Neutrophil (primary cell): ENCODE results near the gene CLEC4C.
"Not testable (repeated sequence)": the region's sequence is repeated elsewhere in the genome, so short reads cannot be mapped to it uniquely, and the experiment has no call there.

Experiments
- H3K27ac ChIP-seq: fragments of 200-600 bp; sonication (generic); 2 replicates; pipeline ENCODE4 v1.5.1; 2016; ENCODE audit warnings: mild to moderate bottlenecking, moderate library complexity
- H3K27me3 ChIP-seq: fragments of 200-600 bp; sonication (generic); 2 replicates; pipeline ENCODE4 v1.6.0; 2016; ENCODE audit warnings: mild to moderate bottlenecking
- H3K36me3 ChIP-seq: fragments of 200-600 bp; sonication (generic); 2 replicates; pipeline ENCODE4 v1.5.1; 2017
- H3K4me1 ChIP-seq, 2 experiments: fragments of 200-600 bp in 1 of 2; sonication (generic) in 1 of 2; 1 replicate in 1 of 2; 2 replicates in 1 of 2; pipeline versions ENCODE4 v1.5.1 to v1.6.1; 2013 to 2016; ENCODE audit warnings: low read depth in 1 of 2, low read length in 1 of 2, mild to moderate bottlenecking in 1 of 2, moderate library complexity in 1 of 2; ENCODE audit not compliant: control insufficient read depth in 1 of 2, insufficient read depth in 1 of 2
- H3K4me3 ChIP-seq, 2 experiments: fragments of 200-600 bp in 1 of 2; sonication (generic) in 1 of 2; 1 replicate in 1 of 2; 2 replicates in 1 of 2; pipeline ENCODE4 v1.5.1; 2013 to 2016; ENCODE audit warnings: low read depth in 1 of 2, low read length in 1 of 2, mild to moderate bottlenecking in 1 of 2, moderate library complexity in 1 of 2
- H3K9me3 ChIP-seq: fragments of 200-600 bp; sonication (generic); 2 replicates; pipeline ENCODE4 v1.5.1; 2016
- TF ChIP-seq, protein P1 (sequence below): fragments of 200-600 bp; sonication (generic); IDR thresholded peaks from 2 replicates; pipeline ENCODE4 v1.5.1; 2016; ENCODE audit warnings: antibody characterized with exemption

CLEC4C gene

DNA sequence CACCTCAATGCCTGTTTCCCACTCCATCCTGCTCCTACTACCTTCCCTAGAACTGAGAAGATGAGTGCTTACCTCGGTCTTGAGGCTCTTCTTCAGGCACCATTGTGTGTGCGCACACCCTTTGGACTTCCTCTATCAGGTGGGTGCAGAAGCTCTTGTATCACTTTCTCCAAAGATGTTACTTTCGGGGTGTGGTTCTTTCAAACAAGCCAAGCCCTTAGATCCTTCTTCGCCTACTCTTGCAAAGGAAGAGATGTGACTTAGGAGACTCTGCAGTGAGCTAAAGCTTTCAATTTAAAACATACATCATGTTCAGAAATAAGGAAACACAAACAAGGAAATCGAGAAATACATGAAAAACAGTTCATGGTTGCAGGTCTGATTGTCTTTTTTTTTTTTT lies at the start of gene CLEC4C:
Gene CLEC4C (minus strand): TSS at position 130 of the 400 bp plus-strand sequence. CDS start 27 bp downstream, at position 103.
- Histone ChIP-seq H3K27me3 (no peaks in the 10 kb centered on the region), H3K4me1 (peaks cover 0 to 16% of the 10 kb centered on the region in 2 experiments), H3K27ac (peak within 1 kb of the TSS; percentile 80), H3K9me3 (no peaks in the 10 kb centered on the region), H3K4me3 (peak within 1 kb of the TSS; percentile 40 to 57), H3K36me3 (no peaks in the 10 kb centered on the region)
- TF ChIP-seq, protein P1, sequence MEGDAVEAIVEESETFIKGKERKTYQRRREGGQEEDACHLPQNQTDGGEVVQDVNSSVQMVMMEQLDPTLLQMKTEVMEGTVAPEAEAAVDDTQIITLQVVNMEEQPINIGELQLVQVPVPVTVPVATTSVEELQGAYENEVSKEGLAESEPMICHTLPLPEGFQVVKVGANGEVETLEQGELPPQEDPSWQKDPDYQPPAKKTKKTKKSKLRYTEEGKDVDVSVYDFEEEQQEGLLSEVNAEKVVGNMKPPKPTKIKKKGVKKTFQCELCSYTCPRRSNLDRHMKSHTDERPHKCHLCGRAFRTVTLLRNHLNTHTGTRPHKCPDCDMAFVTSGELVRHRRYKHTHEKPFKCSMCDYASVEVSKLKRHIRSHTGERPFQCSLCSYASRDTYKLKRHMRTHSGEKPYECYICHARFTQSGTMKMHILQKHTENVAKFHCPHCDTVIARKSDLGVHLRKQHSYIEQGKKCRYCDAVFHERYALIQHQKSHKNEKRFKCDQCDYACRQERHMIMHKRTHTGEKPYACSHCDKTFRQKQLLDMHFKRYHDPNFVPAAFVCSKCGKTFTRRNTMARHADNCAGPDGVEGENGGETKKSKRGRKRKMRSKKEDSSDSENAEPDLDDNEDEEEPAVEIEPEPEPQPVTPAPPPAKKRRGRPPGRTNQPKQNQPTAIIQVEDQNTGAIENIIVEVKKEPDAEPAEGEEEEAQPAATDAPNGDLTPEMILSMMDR = no peak

DNA sequence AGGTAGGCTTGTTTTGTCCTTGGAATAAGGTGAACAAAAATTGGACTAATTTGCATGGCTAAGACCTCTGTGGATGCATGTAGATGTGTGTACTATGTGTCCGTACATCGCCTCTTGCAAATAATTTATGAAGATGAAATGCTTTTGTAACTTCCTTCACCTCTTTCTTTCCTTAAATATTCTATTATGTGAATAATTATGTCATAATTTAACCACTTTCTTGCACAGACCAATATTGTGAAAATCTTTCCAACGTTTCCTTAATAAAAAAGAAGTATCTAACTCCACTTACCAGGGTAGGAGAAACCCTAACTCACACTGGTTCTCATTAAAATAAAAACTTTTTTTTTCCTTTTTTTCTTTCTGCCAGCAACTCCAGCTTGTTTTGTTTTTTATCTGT lies 46.0 kb upstream of the CLEC4C start:
- no peaks in the 10 kb centered on the region for H3K36me3 ChIP-seq
- H3K4me3 ChIP-seq = no peak overlapping the region
- H3K27me3 ChIP-seq = no peaks in the 10 kb centered on the region
- TF ChIP-seq, protein P1 = no peak
- H3K9me3 ChIP-seq = no peaks in the 10 kb centered on the region
- peaks cover 29 to 30% of the 10 kb centered on the region in 2 experiments for H3K4me1 ChIP-seq
- H3K27ac ChIP-seq = peak overlapping the region; percentile 41

DNA sequence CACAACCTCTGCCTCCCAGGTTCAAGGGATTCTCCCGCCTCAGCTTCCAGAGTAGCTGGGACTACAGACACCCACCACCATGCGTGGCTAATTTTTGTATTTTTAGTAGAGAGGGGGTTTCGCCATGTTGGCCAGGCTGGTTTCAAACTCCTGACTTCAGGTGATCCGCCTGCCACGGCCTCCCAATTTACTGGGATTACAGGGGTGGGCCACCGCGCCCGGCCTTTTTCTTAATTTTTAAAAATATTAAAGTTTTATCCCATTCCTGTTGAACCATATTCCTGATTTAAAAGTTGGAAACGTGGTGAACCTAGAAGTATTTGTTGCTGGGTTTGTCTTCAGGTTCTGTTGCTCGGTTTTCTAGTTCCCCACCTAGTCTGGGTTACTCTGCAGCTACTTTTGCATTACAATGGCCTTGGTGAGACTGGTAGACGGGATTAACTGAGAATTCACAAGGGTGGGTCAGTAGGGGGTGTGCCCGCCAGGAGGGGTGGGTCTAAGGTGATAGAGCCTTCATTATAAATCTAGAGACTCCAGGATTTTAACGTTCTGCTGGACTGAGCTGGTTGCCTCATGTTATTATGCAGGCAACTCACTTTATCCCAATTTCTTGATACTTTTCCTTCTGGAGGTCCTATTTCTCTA lies 41.8 kb upstream of the CLEC4C start, which contains the start of gene NANOG:
Gene NANOG (plus strand): TSS at position 519 of the 645 bp plus-strand sequence. CDS start 213 bp downstream, outside the sequence.
- not testable (repeated sequence) for H3K27ac ChIP-seq, H3K36me3 ChIP-seq

GRCh38 chr12:7788294-7788660 lies 41.1 kb upstream of the CLEC4C start:
- Histone ChIP-seq H3K27me3 (no peaks in the 10 kb centered on the region), H3K27ac (no peak overlapping the region), H3K4me3 (no peak overlapping the region), H3K9me3 (no peaks in the 10 kb centered on the region), H3K4me1 (peaks cover 15 to 19% of the 10 kb centered on the region in 2 experiments), H3K36me3 (no peaks in the 10 kb centered on the region)
- TF ChIP-seq, protein P1 = no peak

More for the DNA sequence above, 41.8 kb upstream of the CLEC4C start, which contains the start of gene NANOG:
- H3K4me1 ChIP-seq = peaks cover 23 to 27% of the 10 kb centered on the region in 2 experiments
- H3K4me3 ChIP-seq, H3K9me3 ChIP-seq, H3K27me3 ChIP-seq: not testable (repeated sequence)

- TF ChIP-seq, protein P1 = no peak
- H3K36me3 ChIP-seq = no peaks in the 10 kb centered on the region
- no peak overlapping the region for H3K27ac ChIP-seq
- no peaks in the 10 kb centered on the region for H3K27me3 ChIP-seq
- no peaks in the 10 kb centered on the region for H3K9me3 ChIP-seq
- H3K4me3 ChIP-seq = no peak overlapping the region
- H3K4me1 ChIP-seq = peaks cover 10 to 16% of the 10 kb centered on the region in 2 experiments
Measured at GRCh38 chr12:7787574-7788293, 40.6 kb upstream of the CLEC4C start.

DNA sequence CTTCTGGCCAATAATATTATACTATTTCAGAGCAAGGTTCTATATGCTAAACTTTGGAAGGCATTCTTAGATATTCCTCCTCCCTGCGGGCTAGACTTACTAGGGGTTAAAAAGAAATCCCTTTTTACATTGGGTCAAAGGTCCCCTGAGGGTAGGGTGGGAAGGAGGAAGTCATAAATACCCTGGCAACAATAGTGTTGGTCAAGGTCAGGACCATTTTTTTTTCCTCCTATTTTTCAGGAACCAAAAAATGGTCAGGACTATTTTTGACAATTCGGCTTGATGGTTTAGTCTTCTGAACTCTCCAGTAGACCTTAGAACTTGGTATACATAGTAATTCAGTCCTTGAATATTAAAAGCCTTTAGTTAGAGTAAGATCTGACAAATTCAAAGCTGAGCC lies 37.5 kb upstream of the CLEC4C start:
- TF ChIP-seq, protein P1 = no peak
- Histone ChIP-seq H3K9me3 (no peaks in the 10 kb centered on the region), H3K27ac (peak overlapping the region; percentile 52), H3K4me1 (peaks cover 0 to 6% of the 10 kb centered on the region in 2 experiments), H3K36me3 (no peaks in the 10 kb centered on the region), H3K4me3 (no peak overlapping the region), H3K27me3 (no peaks in the 10 kb centered on the region)

GRCh38 chr12:7783433-7783832 lies 36.3 kb upstream of the CLEC4C start:
- not testable (repeated sequence) for H3K36me3 ChIP-seq, H3K27me3 ChIP-seq

More at GRCh38 chr12:7783433-7783832, 36.3 kb upstream of the CLEC4C start:
- H3K9me3 ChIP-seq, H3K27ac ChIP-seq, H3K4me3 ChIP-seq, H3K4me1 ChIP-seq: not testable (repeated sequence)
